ENCODE measurements around the gene GP5.

Gene GP5

DNA sequence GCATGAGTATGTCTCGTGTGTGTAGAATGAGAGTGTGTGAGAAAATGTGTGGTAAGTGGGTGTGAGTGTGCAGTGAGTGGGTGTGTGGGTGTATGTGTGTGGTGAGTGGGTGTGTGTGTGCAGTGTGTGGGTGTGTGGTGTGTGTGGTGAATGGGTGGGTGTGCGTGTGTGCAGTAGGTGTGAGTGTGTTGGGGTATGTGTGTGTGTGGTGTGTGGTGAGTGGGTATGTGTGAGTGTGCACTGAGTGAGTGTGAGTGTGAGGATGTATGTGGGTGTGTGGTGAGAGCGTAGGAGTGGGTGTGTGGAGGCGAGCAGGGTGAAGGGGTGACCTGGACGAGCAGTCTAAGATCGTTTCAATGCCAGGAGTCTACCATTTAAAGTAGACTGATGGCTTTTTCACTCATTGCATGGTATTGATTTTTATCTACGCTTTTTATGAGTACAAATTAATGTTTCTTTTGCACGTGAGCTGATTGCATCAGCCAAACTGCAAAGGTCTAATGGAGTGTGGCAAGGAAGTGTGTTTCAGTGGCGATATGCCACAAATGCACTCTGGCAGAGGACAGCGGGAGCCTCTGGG is 46.3 kb downstream of the GP5 start:
- in situ Hi-C loops (cut with MboI; ENCODE audit: low sequenced_read_pairs) = no loop called here

DNA sequence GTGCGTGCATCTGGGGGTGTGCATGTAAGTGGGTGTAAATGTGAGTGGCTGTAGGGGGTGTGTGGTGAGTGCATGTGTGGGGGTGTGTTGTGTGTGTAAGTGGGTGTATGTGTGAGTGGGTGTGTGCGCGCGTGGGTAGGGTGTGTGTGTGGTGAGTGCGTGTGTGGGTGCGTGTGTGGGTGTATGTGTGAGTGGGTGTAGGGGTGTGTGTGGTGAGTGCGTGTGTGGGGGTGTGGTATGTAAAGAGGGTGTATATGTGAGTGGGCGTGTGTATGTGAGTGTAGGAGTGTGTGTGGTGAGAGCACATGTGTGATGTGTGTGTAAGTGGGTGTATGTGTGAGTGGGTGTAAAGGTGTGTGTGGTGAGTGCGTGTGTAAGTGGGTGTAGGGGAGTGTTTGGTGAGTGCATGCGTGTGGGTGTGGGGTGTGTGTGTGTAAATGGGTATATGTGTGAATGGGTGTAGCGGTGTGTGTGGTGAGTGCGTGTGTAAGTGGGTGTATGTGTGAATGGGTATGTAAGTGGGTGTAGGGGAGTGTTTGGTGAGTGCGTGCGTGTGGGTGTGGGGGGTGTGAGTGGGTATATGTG is 47.0 kb downstream of the GP5 start:
- in situ Hi-C loops (cut with MboI; ENCODE audit: low sequenced_read_pairs) = no loop called here

DNA sequence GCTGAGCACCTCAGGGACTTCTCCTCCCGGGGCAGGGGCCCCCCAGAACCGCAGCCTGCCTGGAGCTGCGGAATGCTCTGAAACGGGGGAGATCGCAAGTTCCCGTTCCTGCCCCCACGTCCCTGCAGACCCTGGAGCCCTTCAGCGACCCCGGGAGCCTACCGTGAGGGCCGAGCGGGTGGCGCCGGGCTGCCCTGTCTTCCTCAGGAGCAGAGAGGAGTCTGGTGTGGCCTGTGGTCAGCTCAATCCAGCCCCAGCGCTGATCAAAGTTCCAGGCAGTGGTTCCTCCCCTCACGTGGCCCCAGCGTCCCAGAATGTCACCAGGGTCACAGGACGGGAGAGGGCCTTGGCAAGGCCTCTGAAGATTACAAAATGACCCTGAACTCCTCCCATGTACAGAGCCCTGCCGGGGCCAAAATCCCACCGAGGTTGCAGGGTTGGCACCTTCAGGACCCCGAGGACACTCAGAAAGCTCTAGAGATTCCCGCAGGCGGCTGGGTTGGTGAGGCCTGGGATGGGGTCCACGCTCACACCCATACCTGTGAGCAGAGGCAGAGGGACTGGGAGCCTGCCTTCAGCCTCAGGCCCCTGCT is 47.9 kb downstream of the GP5 start, which contains the start of gene CPN2:
TSS of gene CPN2 (minus strand) at position 249 of the 593 bp plus-strand sequence. CDS start 8,626 bp downstream, outside the sequence.
- in situ Hi-C loops (cut with MboI; ENCODE audit: low sequenced_read_pairs) = no loop called here

DNA sequence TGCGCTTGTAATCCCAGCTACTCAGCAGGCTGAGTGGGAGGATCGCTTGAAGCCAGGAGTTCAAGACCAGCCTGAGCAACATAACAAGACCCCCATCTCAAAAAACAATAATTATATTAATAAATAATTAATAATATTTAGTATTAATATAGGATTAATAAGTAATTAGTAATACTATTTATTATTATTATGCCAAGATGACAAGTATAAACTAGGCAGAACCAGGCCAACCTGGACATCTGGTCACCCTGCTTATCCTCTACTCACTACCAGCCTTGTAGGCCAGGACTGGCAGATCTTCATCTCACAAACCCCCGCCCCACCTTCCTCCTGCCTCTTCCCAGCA is 48.4 kb downstream of the GP5 start:
- in situ Hi-C loops (cut with MboI; ENCODE audit: low sequenced_read_pairs) = no loop called here

DNA sequence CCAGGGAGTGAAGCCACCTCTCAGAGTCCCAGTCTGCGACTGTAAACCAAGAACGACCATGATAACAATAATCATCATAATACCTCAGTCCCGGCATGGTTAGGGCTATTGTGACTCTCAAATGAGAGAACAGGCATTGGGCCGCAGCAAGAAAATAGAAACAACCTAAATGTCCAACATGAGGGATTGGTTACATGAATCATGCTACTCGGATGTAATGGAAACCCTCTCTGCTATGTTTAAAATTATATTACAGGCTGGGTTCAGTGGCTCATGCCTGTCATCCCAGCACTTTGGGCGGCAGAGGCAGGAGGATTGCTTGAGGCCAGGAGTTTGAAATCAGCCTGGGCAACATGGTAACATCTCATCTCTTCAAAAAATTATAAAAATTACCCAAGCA is 50.7 kb downstream of the GP5 start:
- in situ Hi-C loops (cut with MboI; ENCODE audit: low sequenced_read_pairs) = loop anchor here (25.0 kb wide), 1 partner anchor 914 kb away; the partner anchor contains the start of gene XXYLT1

DNA sequence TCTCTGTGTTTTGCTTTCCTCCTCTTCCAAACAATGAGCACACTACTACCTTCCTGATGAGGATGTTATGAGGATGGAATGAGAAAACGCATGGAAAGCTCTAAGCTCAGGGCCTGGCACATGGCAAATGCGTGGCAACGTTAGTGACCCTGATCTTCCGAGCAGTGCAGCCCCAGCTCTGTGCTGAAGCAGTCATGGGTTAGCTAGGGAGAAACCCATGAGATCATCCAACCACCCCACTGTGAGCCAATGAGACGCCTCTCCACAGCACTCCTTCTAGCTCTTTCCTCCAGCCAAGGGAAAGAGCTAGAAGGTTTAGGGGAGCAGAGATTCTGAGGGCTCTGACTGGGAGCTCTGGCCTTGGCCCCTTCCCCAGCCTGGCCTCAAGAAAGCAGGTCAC is 52.4 kb downstream of the GP5 start:
- in situ Hi-C loops (cut with MboI; ENCODE audit: low sequenced_read_pairs) = loop anchor here (25.0 kb wide), 1 partner anchor 916 kb away; the partner anchor contains the start of gene XXYLT1

DNA sequence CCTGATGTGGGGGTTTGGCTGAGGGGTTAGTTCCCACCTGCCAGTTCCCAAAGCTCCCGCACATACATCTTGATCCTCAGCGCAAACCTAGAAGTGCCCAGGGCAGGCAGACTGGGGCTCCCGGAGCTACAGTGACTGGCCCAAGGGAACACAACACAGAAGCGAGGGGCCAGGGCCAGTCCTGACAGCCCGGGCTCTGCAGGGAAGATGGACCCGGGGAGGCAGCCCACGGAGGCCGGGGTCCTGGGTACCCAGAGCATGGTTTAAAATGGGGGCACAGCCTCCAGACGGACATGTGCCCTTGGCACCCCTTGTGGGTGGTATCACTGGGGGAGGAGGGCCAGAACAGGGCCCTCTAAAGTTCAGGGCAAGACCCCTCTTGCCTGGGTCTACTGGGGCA is 53.0 kb downstream of the GP5 start:
- in situ Hi-C loops (cut with MboI; ENCODE audit: low sequenced_read_pairs) = loop anchor here (25.0 kb wide), 1 partner anchor 916 kb away; the partner anchor contains the start of gene XXYLT1

Measured in HL-60/S4 (cell line).